ENCODE measurements around the gene PPIL4.

PPIL4 gene

DNA sequence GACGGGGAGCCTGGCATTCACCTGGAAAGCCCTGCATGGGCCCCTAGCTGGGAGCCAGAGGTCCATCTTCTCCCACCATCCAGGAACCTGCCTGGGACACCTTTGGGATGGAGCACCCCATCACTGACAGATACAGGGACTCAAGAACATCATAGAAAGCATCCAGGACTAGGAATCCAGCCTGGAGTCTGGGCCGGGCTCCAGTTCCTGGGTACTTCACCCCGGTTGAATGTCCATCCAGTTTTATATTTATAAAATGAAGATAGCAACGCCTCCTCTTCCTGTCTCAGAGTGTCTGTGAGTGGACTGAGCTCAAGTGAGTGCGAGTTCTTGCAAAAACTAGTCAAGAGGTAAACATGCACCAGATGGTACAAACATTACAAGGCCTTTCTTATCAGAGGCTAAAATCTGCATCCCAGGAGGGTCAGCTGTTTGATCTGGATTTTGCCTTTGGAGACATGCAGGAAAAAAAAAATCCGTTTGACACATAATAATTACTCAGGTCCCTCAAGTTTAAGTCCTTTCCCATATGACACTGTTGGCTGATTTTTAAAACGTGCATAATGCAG lies 88.4 kb downstream of the PPIL4 start:
- TF ChIP-seq, protein P1, sequence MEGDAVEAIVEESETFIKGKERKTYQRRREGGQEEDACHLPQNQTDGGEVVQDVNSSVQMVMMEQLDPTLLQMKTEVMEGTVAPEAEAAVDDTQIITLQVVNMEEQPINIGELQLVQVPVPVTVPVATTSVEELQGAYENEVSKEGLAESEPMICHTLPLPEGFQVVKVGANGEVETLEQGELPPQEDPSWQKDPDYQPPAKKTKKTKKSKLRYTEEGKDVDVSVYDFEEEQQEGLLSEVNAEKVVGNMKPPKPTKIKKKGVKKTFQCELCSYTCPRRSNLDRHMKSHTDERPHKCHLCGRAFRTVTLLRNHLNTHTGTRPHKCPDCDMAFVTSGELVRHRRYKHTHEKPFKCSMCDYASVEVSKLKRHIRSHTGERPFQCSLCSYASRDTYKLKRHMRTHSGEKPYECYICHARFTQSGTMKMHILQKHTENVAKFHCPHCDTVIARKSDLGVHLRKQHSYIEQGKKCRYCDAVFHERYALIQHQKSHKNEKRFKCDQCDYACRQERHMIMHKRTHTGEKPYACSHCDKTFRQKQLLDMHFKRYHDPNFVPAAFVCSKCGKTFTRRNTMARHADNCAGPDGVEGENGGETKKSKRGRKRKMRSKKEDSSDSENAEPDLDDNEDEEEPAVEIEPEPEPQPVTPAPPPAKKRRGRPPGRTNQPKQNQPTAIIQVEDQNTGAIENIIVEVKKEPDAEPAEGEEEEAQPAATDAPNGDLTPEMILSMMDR (IDR thresholded peaks at IDR 0.05; ENCODE audit: low read depth, low read length) = no peak
- Histone ChIP-seq H3K4me3 (ENCODE audit: low read depth, low read length) (no peak overlapping the region), H3K9me3 (no peaks in the 10 kb centered on the region), H3K36me3 (no peaks in the 10 kb centered on the region), H3K4me1 (no peaks in the 10 kb centered on the region), H3K27me3 (no peaks in the 10 kb centered on the region)
- no peak for DNase-seq

DNA sequence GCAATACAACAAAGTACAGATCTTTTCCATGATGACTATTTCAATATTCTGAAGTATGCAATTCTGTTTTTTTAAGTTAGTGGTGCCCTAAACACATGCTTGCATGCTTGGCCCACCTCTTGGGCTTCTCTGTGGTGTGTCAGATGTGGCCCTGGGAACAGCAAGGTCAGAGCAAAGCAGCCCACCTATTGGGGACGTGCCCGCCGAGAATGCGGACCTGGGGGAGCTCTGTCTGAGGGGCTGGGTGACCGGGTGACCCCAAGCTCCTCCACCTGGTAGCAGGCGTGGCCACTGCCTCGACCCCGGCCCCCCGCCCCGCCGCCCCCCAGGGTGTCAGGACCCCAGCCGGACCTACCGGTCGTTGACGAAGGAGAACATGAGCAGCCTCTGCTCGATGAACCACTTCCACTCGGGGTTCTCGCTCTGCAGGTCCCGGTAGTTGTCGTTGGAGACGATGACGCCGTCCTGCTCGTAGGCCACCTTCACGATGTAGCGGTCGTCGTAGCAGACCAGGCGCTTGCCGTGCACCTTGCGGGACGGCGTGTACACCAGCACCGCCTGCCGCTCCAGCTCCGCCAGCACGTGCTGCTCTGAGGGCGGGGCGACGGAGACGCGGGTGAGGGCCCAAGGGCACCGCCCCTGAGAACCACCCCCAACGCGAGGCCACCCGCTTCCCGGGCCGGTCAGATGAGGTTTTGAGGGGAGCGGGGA lies 89.4 kb downstream of the PPIL4 start:
- Histone ChIP-seq H3K27me3 (no peaks in the 10 kb centered on the region), H3K9me3 (no peaks in the 10 kb centered on the region), H3K4me3 (ENCODE audit: low read depth, low read length) (no peak overlapping the region), H3K36me3 (no peaks in the 10 kb centered on the region), H3K4me1 (no peaks in the 10 kb centered on the region)
- DNase-seq = no peak
- TF ChIP-seq, protein P1 (IDR thresholded peaks at IDR 0.05; ENCODE audit: low read depth, low read length) = no peak

GRCh38 chr6:149455031-149455732 lies 90.7 kb downstream of the PPIL4 start:
- H3K36me3 ChIP-seq = no peaks in the 10 kb centered on the region

More at GRCh38 chr6:149455031-149455732, 90.7 kb downstream of the PPIL4 start:
- Histone ChIP-seq H3K9me3 (no peaks in the 10 kb centered on the region), H3K4me3 (ENCODE audit: low read depth, low read length) (no peak overlapping the region), H3K4me1 (no peaks in the 10 kb centered on the region), H3K27me3 (no peaks in the 10 kb centered on the region)
- DNase-seq = no peak
- TF ChIP-seq, protein P1 (IDR thresholded peaks at IDR 0.05; ENCODE audit: low read depth, low read length) = no peak
